VCaP (cell line): ENCODE data around the gene GALNT15.

ENCODE experiments used
- H3K27ac ChIP-seq: fragments of 450-650 bp; 2 replicates; pipeline ENCODE4 v1.5.1; 2017
- CTCF ChIP-seq: fragments of 450-650 bp; conservative IDR thresholded peaks from 2 replicates; pipeline ENCODE4 v1.5.1; 2017; ENCODE audit warnings: mild to moderate bottlenecking, moderate library complexity

GALNT15 gene

DNA sequence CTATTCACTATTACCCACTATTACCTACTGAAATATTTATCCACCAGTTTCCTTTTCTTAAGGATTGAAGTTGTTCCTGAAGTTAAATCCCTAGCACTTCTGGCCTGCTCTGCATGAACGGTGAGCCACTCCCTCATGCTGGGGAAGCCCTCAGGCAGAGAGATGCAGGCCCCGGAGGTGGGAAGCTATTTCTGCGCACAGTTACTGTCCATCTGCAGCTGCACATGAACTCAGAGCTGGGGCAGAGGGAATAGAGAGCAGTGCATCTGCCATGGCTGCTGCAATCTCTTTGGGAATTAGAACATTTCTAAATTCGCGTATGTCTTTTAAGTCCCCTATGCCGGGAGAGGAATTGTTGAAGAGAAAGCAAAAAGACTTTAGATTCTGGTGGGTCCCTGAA is 6.3 kb upstream of the GALNT15 start:
- TF ChIP-seq CTCF: no peak
- no peak overlapping the region for H3K27ac ChIP-seq

DNA sequence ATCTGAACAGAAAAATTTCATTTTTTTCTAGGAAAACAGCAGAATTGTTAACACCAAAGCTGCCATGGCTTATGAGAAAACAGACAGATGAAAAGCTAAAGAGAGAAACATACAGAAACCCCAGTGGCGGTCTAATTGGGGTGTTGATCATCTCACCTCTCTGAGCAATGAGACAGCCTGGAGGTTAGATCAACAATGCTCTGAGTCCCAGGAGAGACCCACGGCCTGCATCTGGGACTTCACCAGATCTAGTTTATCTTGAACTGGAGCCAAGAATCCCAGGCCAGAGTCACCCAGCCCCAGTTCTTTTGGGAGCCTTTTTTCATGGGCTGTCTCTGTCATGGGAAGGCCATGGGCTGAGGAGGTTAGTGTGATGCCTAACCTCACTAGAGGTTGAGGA is 3.5 kb upstream of the GALNT15 start:
- no peak overlapping the region for H3K27ac ChIP-seq
- no peak for TF ChIP-seq CTCF

GRCh38 chr3:16171825-16172224 is 2.7 kb upstream of the GALNT15 start:
- no peak overlapping the region for H3K27ac ChIP-seq
- TF ChIP-seq CTCF: no peak

- TF ChIP-seq CTCF: no peak
Measured at GRCh38 chr3:16173283-16174025, 1.0 kb upstream of the GALNT15 start.

DNA sequence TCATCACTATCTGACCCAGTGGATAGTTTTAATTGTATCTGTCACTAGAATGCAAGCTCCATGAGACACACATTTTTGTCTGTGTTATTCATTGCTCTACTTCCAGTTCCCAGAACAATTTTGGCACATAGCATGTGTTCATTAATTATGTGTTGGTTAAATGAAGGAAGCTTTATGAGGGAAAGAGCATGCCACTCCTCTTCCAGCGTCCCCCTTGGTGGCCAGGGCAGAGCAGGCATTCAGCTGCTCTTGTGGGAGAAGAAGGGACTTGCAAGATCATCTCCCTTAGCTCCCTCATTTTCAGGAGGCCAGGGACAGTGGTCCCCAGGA is 489 bp upstream of the GALNT15 start:
- no peak overlapping the region for H3K27ac ChIP-seq
- no peak for TF ChIP-seq CTCF

More at GRCh38 chr3:16173283-16174025, 1.0 kb upstream of the GALNT15 start:
- no peak overlapping the region for H3K27ac ChIP-seq

DNA sequence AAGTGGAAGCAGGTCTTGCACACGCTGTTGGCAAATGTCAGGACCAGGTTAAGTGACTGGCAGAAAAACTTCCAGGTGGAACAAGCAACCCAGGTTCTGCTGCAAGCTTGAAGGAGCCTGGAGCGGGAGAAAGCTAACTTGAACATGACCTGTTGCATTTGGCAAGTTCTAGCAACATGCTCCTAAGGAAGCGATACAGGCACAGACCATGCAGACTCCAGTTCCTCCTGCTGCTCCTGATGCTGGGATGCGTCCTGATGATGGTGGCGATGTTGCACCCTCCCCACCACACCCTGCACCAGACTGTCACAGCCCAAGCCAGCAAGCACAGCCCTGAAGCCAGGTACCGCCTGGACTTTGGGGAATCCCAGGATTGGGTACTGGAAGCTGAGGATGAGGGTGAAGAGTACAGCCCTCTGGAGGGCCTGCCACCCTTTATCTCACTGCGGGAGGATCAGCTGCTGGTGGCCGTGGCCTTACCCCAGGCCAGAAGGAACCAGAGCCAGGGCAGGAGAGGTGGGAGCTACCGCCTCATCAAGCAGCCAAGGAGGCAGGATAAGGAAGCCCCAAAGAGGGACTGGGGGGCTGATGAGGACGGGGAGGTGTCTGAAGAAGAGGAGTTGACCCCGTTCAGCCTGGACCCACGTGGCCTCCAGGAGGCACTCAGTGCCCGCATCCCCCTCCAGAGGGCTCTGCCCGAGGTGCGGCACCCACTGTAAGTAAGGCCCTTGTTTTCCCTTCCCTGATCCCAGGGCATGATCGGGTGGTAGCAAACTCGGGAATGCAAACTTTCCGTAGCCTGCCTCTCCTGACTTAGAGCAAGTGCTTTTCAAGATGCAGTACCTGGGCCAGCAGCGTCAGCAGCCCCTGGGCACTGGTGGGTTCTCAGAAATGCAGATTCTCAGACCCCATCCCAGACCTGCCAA is 759 bp downstream of the GALNT15 start:
- TF ChIP-seq CTCF: no peak
- no peak overlapping the region for H3K27ac ChIP-seq

GRCh38 chr3:16176391-16177030 is 2.0 kb downstream of the GALNT15 start:
- H3K27ac ChIP-seq: no peak overlapping the region
- TF ChIP-seq CTCF: no peak
